T-helper 1 cell treated with Interleukin-12 subunit alpha and Interleukin-12 subunit beta and Interleukin-4 antibody, amounts not matched to agents 30 ng/mL and 1 ng/mL, for 36 hours (primary cell): ENCODE results near the gene PTEN. TPM values are rescaled to one million over a fixed set of nuclear protein-coding genes. Genes with fewer than 3 reads are reported as not detected.

Experiments used
- intact Hi-C: fragments of 100-400 bp; cut with micrococcal nuclease; formaldehyde crosslinking; loops from one replicate; pipeline ENCODE4 v1.15.1; 2024
- total RNA-seq: library from RNA; stranded (reverse); gene quantifications from 2 replicates; pipeline ENCODE4 v1.2.3, GENCODE V29; 2022

The PTEN gene
- total RNA-seq, 1 donor from 2014 or later, result 92.3 TPM

GRCh38 chr10:87960230-87960629 is 96.8 kb downstream of the PTEN start:
- intact Hi-C loops, result no loop called here

GRCh38 chr10:87961314-87961713 is 97.9 kb downstream of the PTEN start:
- intact Hi-C loops, result no loop called here

- intact Hi-C loops, result no loop called here
Observed at GRCh38 chr10:87966459-87966858, 103.0 kb downstream of the PTEN start.

GRCh38 chr10:87973635-87974034 is 110.2 kb downstream of the PTEN start:
- intact Hi-C loops, result no loop called here

GRCh38 chr10:87974130-87974529 is 110.7 kb downstream of the PTEN start:
- intact Hi-C loops, result no loop called here

- intact Hi-C loops, result no loop called here
Observed at GRCh38 chr10:87974769-87975168, 111.3 kb downstream of the PTEN start.

GRCh38 chr10:87976101-87976743 is 112.8 kb downstream of the PTEN start:
- intact Hi-C loops, result no loop called here

- intact Hi-C loops, result no loop called here
Observed at GRCh38 chr10:87978166-87978565, 114.7 kb downstream of the PTEN start.

- intact Hi-C loops, result no loop called here
Observed at GRCh38 chr10:87979847-87980246, 116.4 kb downstream of the PTEN start.

- intact Hi-C loops, result no loop called here
Observed at GRCh38 chr10:87983716-87984115, 120.3 kb downstream of the PTEN start.

- intact Hi-C loops, result no loop called here
Observed at GRCh38 chr10:87987206-87987605, 123.8 kb downstream of the PTEN start.

GRCh38 chr10:87991946-87992345 is 128.5 kb downstream of the PTEN start:
- intact Hi-C loops, result no loop called here

- intact Hi-C loops, result no loop called here
Observed at GRCh38 chr10:88004451-88004850, 141.0 kb downstream of the PTEN start.

- intact Hi-C loops, result no loop called here
Observed at GRCh38 chr10:88006261-88006660, 142.8 kb downstream of the PTEN start.

- intact Hi-C loops, result no loop called here
Observed at GRCh38 chr10:88008866-88009470, 145.5 kb downstream of the PTEN start.

GRCh38 chr10:88012641-88013040 is 149.2 kb downstream of the PTEN start:
- intact Hi-C loops, result no loop called here

- intact Hi-C loops, result no loop called here
Observed at GRCh38 chr10:88017781-88018180, 154.4 kb downstream of the PTEN start.

GRCh38 chr10:88019753-88020152 is 156.3 kb downstream of the PTEN start:
- intact Hi-C loops, result no loop called here

Other genes starting within 250 kb of the PTEN start
- 0.07 and 0.17 TPM in 2 replicates for gene PAPSS2, start 203.7 kb upstream of the PTEN start, total RNA-seq
- gene ATAD1, start 45.4 kb upstream of the PTEN start, total RNA-seq, result 47.8 and 49.3 TPM in 2 replicates
- 1.0 and 1.1 TPM in 2 replicates for gene KLLN, start 92 bp upstream of the PTEN start, total RNA-seq